ENCODE measurements around the gene DYNC2I2.

DNA sequence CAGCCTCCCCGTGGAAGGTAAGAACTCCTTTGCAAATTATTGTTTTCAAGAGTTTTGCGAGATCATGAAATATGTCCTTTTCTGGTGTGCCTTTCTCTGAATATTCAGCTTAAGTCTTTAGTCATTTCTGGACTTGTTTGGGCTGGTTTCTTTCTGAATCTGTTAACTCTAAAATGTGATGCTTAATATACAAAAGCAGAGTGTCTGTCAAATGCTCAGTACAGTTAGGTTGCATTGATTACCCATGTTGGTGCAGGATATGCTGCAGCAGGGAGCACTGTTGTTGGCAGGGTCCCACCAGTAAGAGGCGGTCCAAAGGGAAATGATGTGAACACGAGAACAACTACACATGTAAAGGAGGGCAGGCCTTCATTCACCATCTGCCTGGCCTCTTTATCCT lies 56.5 kb downstream of the DYNC2I2 start:
- TF ChIP-seq CTCF (IDR thresholded peaks at IDR 0.05): no peak
- TF ChIP-seq POLR2A (IDR thresholded peaks at IDR 0.05): no peak

Measured in testis (tissue), 2 donors.